ENCODE data around the gene RHAG. TPM values are rescaled to one million over a fixed set of nuclear protein-coding genes. Genes with fewer than 3 reads are reported as not detected.
"Not testable (repeated sequence)": the region's sequence is repeated elsewhere in the genome, so short reads cannot be mapped to it uniquely, and the experiment has no call there.

RHAG gene
- total RNA-seq, 4 donors from 2014 or later: 0.25 to 0.94 (median 0.27) TPM; not detected in 1

- WGBS, 2 donors (ENCODE audit: low coverage in 1 of 2): 68 to 77% methylated on average over 2 of the region's 2 CpGs
- TF ChIP-seq POLR2AphosphoS5 (IDR thresholded peaks at IDR 0.05) (no peak), EP300 (IDR thresholded peaks at IDR 0.05) (no peak), CTCF (IDR thresholded peaks at IDR 0.05) (no peak), POLR2A (IDR thresholded peaks at IDR 0.05) (no peak)
- ATAC-seq: no peak
- no peak overlapping the region for H3K4me3 ChIP-seq
- no peak overlapping the region for H3K27ac ChIP-seq
- H3K4me1 ChIP-seq: no peaks in the 10 kb centered on the region
- H3K36me3 ChIP-seq: no peaks in the 10 kb centered on the region
- no peaks in the 10 kb centered on the region for H3K27me3 ChIP-seq
- no peaks in the 10 kb centered on the region for H3K9me3 ChIP-seq
These were observed 3.1 kb downstream of the RHAG start for GRCh38 chr6:49633541-49633940.

GRCh38 chr6:49632727-49633126 lies 3.9 kb downstream of the RHAG start:
- WGBS, 2 donors (ENCODE audit: low coverage in 1 of 2): 69 to 80% methylated on average over 3 of the region's 3 CpGs
- TF ChIP-seq POLR2A (IDR thresholded peaks at IDR 0.05) (no peak), CTCF (IDR thresholded peaks at IDR 0.05) (no peak), EP300 (IDR thresholded peaks at IDR 0.05) (no peak), POLR2AphosphoS5 (IDR thresholded peaks at IDR 0.05) (no peak)
- Histone ChIP-seq H3K9me3 (no peaks in the 10 kb centered on the region), H3K36me3 (no peaks in the 10 kb centered on the region), H3K27me3 (no peaks in the 10 kb centered on the region), H3K27ac (no peak overlapping the region), H3K4me1 (no peaks in the 10 kb centered on the region), H3K4me3 (no peak overlapping the region)
- ATAC-seq: no peak

- H3K27me3 ChIP-seq, H3K4me1 ChIP-seq, H3K27ac ChIP-seq, ATAC-seq, H3K9me3 ChIP-seq, H3K36me3 ChIP-seq, H3K4me3 ChIP-seq: not testable (repeated sequence)
- WGBS, 2 donors (ENCODE audit: low coverage in 1 of 2): 88 to 96% methylated on average over 4 to 6 of the region's 36 CpGs
These were observed 7.1 kb downstream of the RHAG start for GRCh38 chr6:49629485-49630088.

GRCh38 chr6:49626811-49627210 lies 9.8 kb downstream of the RHAG start:
- H3K4me3 ChIP-seq: no peak overlapping the region
- H3K27me3 ChIP-seq: no peaks in the 10 kb centered on the region
- no peak overlapping the region for H3K27ac ChIP-seq
- no peaks in the 10 kb centered on the region for H3K36me3 ChIP-seq
- TF ChIP-seq CTCF (IDR thresholded peaks at IDR 0.05): no peak
- H3K9me3 ChIP-seq: no peaks in the 10 kb centered on the region
- 73 to 100% methylated on average over 1 to 2 of the region's 3 CpGs for WGBS, 2 donors (ENCODE audit: low coverage in 1 of 2)
- ATAC-seq: no peak
- no peaks in the 10 kb centered on the region for H3K4me1 ChIP-seq

- no peak for ATAC-seq
- H3K9me3 ChIP-seq: no peaks in the 10 kb centered on the region
- no peaks in the 10 kb centered on the region for H3K4me1 ChIP-seq
- no peak for TF ChIP-seq POLR2A (IDR thresholded peaks at IDR 0.05)
- TF ChIP-seq CTCF (IDR thresholded peaks at IDR 0.05): no peak
- no peak for TF ChIP-seq EP300 (IDR thresholded peaks at IDR 0.05)
- TF ChIP-seq POLR2AphosphoS5 (IDR thresholded peaks at IDR 0.05): no peak
- H3K27me3 ChIP-seq: no peaks in the 10 kb centered on the region
- H3K27ac ChIP-seq: no peak overlapping the region
- H3K36me3 ChIP-seq: no peaks in the 10 kb centered on the region
- H3K4me3 ChIP-seq: no peak overlapping the region
These were observed 18.4 kb downstream of the RHAG start for GRCh38 chr6:49618257-49618656.

GRCh38 chr6:49614144-49614543 lies 22.5 kb downstream of the RHAG start:
- not testable (repeated sequence) for H3K9me3 ChIP-seq, H3K4me1 ChIP-seq, H3K27me3 ChIP-seq, H3K4me3 ChIP-seq, ATAC-seq, H3K36me3 ChIP-seq, H3K27ac ChIP-seq
- 93 to 94% methylated on average over 3 to 5 of the region's 5 CpGs for WGBS, 2 donors (ENCODE audit: low coverage in 1 of 2)

Measured in gastroesophageal sphincter (tissue), 4 donors.